B cell (primary cell): ENCODE data around the gene QRICH1. TPM values are rescaled to one million over a fixed set of nuclear protein-coding genes. Genes with fewer than 3 reads are reported as not detected.

ENCODE experiments used
- ATAC-seq: fragments of 200-7000 bp; cut with Tn5 transposase; one replicate; pipeline ENCODE4 v1.10.0; 2021; ENCODE audit warnings: low read depth, mild to moderate bottlenecking, moderate number of reproducible peaks, moderate library complexity
- CTCF ChIA-PET: fragments of 350-600 bp; sonication (Branson Sonifier 250); formaldehyde crosslinking; loops from one replicate; lab custom pipeline; 2021; ENCODE audit warnings: antibody characterized with exemption, inconsistent platforms; lab: Charles Lee
- POLR2A ChIA-PET: fragments of 350-600 bp; sonication (Branson Sonifier 250); formaldehyde crosslinking; loops from one replicate; lab custom pipeline; 2021; ENCODE audit warnings: antibody characterized with exemption; lab: Charles Lee
- DNase-seq: peaks from one replicate; pipeline ENCODE4 v3.0.0; 2013
- H2AFZ ChIP-seq: 2 replicates; pipeline ENCODE4 v1.6.1; 2012; ENCODE audit warnings: mild to moderate bottlenecking, low read depth, low read length; ENCODE audit not compliant: insufficient read depth, poor library complexity, severe bottlenecking
- H3K27ac ChIP-seq, 2 donors: 1 replicate in 1 of 2; 2 replicates in 1 of 2; pipeline ENCODE4 v1.5.1; 2012 to 2013; ENCODE audit warnings: low read length in 2 of 2, mild to moderate bottlenecking in 2 of 2, moderate library complexity in 1 of 2
- H3K27me3 ChIP-seq, 4 experiments: fragments of 200-600 bp in 1 of 4; sonication (generic) in 1 of 4; replicated peaks in 1 of 4; 1 replicate in 2 of 4; 2 replicates in 2 of 4; pipeline versions ENCODE4 v1.6.1 to v1.7.0; 2013 to 2016; ENCODE audit warnings: low read length in 3 of 4, mild to moderate bottlenecking in 2 of 4, mixed read lengths in 1 of 4, moderate library complexity in 1 of 4; ENCODE audit not compliant: insufficient read depth in 4 of 4, control insufficient read depth in 3 of 4; ENCODE audit errors: control extremely low read depth in 1 of 4
- H3K36me3 ChIP-seq, 2 experiments: replicated peaks in 1 of 2; 1 replicate in 1 of 2; 2 replicates in 1 of 2; pipeline versions ENCODE4 v1.6.1 to v1.7.1; 2013; ENCODE audit warnings: low read length in 1 of 2; ENCODE audit not compliant: insufficient read depth in 2 of 2, control insufficient read depth in 1 of 2; ENCODE audit errors: control extremely low read depth in 1 of 2, extremely low read depth in 1 of 2
- H3K4me1 ChIP-seq, 2 donors: fragments of 200-600 bp in 1 of 2; sonication (generic) in 1 of 2; 1 replicate in 1 of 2; 2 replicates in 1 of 2; pipeline versions ENCODE4 v1.5.1 to v1.6.1; 2013 to 2017; ENCODE audit warnings: low read length in 2 of 2; ENCODE audit not compliant: control insufficient read depth in 2 of 2, insufficient read depth in 2 of 2
- H3K4me2 ChIP-seq: replicated peaks from 2 replicates; pipeline ENCODE3; 2012; ENCODE audit warnings: mild to moderate bottlenecking, low read depth, low read length; ENCODE audit not compliant: poor library complexity, severe bottlenecking
- H3K4me3 ChIP-seq, 5 experiments: fragments of 200-600 bp in 1 of 5; sonication (generic) in 1 of 5; 1 replicate in 3 of 5; 2 replicates in 2 of 5; pipeline versions ENCODE4 v1.5.1 to v1.7.0; 2011 to 2016; ENCODE audit warnings: low read length in 4 of 5, mild to moderate bottlenecking in 4 of 5, low read depth in 2 of 5, control low read depth in 1 of 5, moderate library complexity in 1 of 5; ENCODE audit not compliant: insufficient read depth in 1 of 5; ENCODE audit errors: control extremely low read depth in 1 of 5, extremely low read depth in 1 of 5
- H3K79me2 ChIP-seq: fragments of 200-600 bp; sonication (generic); one replicate; pipeline ENCODE4 v1.6.0; 2016; ENCODE audit warnings: low read length; ENCODE audit not compliant: control insufficient read depth, insufficient read depth
- H3K9ac ChIP-seq: fragments of 200-600 bp; sonication (generic); 2 replicates; pipeline ENCODE4 v1.6.1; 2017; ENCODE audit warnings: mild to moderate bottlenecking, low read length, moderate library complexity
- H3K9me3 ChIP-seq, 3 donors: one replicate each; pipeline versions ENCODE4 v1.6.1 to v1.7.1; 2013; ENCODE audit warnings: low read length in 2 of 3; ENCODE audit not compliant: control insufficient read depth in 2 of 3, insufficient read depth in 1 of 3; ENCODE audit errors: control extremely low read depth in 1 of 3
- H4K20me1 ChIP-seq: 2 replicates; pipeline ENCODE4 v1.6.0; 2012; ENCODE audit warnings: mild to moderate bottlenecking, low read length; ENCODE audit not compliant: insufficient read depth, control insufficient read depth, poor library complexity, severe bottlenecking
- H3K27ac Mint-ChIP-seq: one replicate; pipeline ENCODE4 v1.8.0; 2021; ENCODE audit warnings: mixed read lengths
- H3K27me3 Mint-ChIP-seq: one replicate; pipeline ENCODE4 v1.8.0; 2021; ENCODE audit warnings: mixed read lengths
- H3K4me1 Mint-ChIP-seq: one replicate; pipeline ENCODE4 v1.8.0; 2021; ENCODE audit warnings: mixed read lengths
- H3K4me3 Mint-ChIP-seq: one replicate; pipeline ENCODE4 v1.8.0; 2021; ENCODE audit warnings: mixed read lengths
- H3K9me3 Mint-ChIP-seq: one replicate; pipeline ENCODE4 v1.8.0; 2022; ENCODE audit warnings: mixed read lengths; ENCODE audit not compliant: insufficient read depth
- EZH2 ChIP-seq: IDR thresholded peaks from 2 replicates; pipeline ENCODE4 v1.6.1; 2012; ENCODE audit warnings: borderline replicate concordance, low read depth, mild to moderate bottlenecking, moderate library complexity, low read length; ENCODE audit not compliant: insufficient read depth, poor library complexity, severe bottlenecking
- WGBS: methylation state at CpG from one replicate; pipeline ENCODE4 v1.1.5; 2013; ENCODE audit warnings: missing lambda C conversion rate; ENCODE audit not compliant: insufficient coverage; 5-methylcytosine and 5-hydroxymethylcytosine counted together
- intact Hi-C: fragments of 100-400 bp; cut with micrococcal nuclease; formaldehyde crosslinking; loops from one replicate; pipeline ENCODE4 v1.10.0; 2022
- polyA plus RNA-seq: library from polyadenylated mRNA; depleted of rRNA; stranded (reverse); fragments of >200 nt; gene quantifications from 2 replicates; pipeline ENCODE4 v1.2.3, GENCODE V29; 2012
- total RNA-seq, 2 donors: library from RNA; stranded (reverse); fragments of 120-200 nt in 1 of 2; gene quantifications; 1 replicate in 1 of 2; 2 replicates in 1 of 2; pipeline versions ENCODE4 v1.2.3 to v1.2.4, GENCODE V29; 2013 to 2022
- TF ChIP-seq, protein P1 (sequence below): fragments of 200-600 bp; IDR thresholded peaks from one replicate; pipeline ENCODE4 v1.8.0; 2022; ENCODE audit warnings: antibody characterized with exemption, mild to moderate bottlenecking

QRICH1 gene
- total and polyA plus RNA-seq, 2 donors (not counting 1 experiment from before 2014, with no cell fraction given), result 179 to 187 TPM

DNA sequence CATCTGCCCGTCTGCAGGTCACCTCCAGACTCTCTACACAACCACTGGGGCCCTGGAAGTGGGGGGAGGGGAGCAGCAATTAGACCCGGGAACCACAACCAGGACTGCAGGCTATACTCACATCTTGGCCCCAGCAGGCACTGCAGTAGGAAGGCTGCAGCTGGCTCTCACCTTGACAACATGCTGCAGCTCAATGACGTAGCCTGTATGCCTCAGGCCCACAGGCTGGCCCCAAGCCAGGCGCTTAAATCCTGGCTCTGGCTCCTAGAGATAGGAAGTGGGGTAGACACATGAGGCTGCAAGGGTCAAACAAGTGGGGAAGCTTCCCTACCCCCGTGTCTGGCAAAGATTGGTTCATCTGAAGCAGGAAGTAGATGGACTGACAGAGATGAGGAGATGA lies 4.6 kb upstream of the QRICH1 start:
- ChIA-PET POLR2A (no interaction called here), CTCF (interaction anchor here (0.9 kb wide), 1 partner anchor 89 kb away, joined by 3 read pairs; no protein-coding TSS in a partner anchor)
- H4K20me1 ChIP-seq, result no peaks in the 10 kb centered on the region
- peaks cover 7% of the 10 kb centered on the region for H3K79me2 ChIP-seq
- H3K9ac ChIP-seq, result no peak overlapping the region
- Mint-ChIP-seq H3K27ac (no peak overlapping the region), H3K4me1 (peaks cover 13% of the 10 kb centered on the region), H3K9me3 (no peaks in the 10 kb centered on the region), H3K4me3 (no peak overlapping the region), H3K27me3 (no peaks in the 10 kb centered on the region)
- no peak overlapping the region for H3K4me2 ChIP-seq
- peaks cover 6 to 15% of the 10 kb centered on the region in 2 donors for H3K4me1 ChIP-seq
- no peak overlapping the region for H3K27ac ChIP-seq
- H3K27me3 ChIP-seq, result no peaks in the 10 kb centered on the region
- no peak overlapping the region for H2AFZ ChIP-seq
- ATAC-seq (no peak), DNase-seq (no peak)
- peaks cover 4 to 50% of the 10 kb centered on the region in 2 experiments for H3K36me3 ChIP-seq
- 92% methylated on average over 3 of the region's 5 CpGs for WGBS
- TF ChIP-seq, protein P1, sequence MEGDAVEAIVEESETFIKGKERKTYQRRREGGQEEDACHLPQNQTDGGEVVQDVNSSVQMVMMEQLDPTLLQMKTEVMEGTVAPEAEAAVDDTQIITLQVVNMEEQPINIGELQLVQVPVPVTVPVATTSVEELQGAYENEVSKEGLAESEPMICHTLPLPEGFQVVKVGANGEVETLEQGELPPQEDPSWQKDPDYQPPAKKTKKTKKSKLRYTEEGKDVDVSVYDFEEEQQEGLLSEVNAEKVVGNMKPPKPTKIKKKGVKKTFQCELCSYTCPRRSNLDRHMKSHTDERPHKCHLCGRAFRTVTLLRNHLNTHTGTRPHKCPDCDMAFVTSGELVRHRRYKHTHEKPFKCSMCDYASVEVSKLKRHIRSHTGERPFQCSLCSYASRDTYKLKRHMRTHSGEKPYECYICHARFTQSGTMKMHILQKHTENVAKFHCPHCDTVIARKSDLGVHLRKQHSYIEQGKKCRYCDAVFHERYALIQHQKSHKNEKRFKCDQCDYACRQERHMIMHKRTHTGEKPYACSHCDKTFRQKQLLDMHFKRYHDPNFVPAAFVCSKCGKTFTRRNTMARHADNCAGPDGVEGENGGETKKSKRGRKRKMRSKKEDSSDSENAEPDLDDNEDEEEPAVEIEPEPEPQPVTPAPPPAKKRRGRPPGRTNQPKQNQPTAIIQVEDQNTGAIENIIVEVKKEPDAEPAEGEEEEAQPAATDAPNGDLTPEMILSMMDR, result no peak
- no peak for TF ChIP-seq EZH2
- H3K9me3 ChIP-seq, result peaks cover 0 to 2% (median 0%) of the 10 kb centered on the region in 3 donors
- H3K4me3 ChIP-seq, result no peak overlapping the region
- intact Hi-C loops, result no loop called here
